HEK293T (cell line): ENCODE results near the gene NEK9.

ENCODE experiments used
- CTCF ChIA-PET: fragments of 350-600 bp; formaldehyde crosslinking; extraction: SDS; loops from one replicate; lab custom pipeline; 2021; ENCODE audit warnings: antibody characterized with exemption, inconsistent platforms; lab: Yijun Ruan, JAX
- POLR2A ChIA-PET: fragments of 350-600 bp; formaldehyde crosslinking; extraction: SDS; loops from one replicate; lab custom pipeline; 2020; ENCODE audit warnings: antibody characterized with exemption, inconsistent platforms; lab: Yijun Ruan, JAX
- DNase-seq: peaks from one replicate; pipeline ENCODE4 v3.0.0; 2012; ENCODE audit warnings: mixed read lengths; ENCODE audit errors: extremely low spot score
- ARNT ChIP-seq: fragments of 450-650 bp; IDR thresholded peaks from 2 replicates; pipeline ENCODE4 v1.6.1; 2017; ENCODE audit warnings: mild to moderate bottlenecking
- BHLHE40 ChIP-seq: fragments of 450-650 bp; IDR thresholded peaks from 2 replicates; pipeline ENCODE4 v1.6.1; 2016; ENCODE audit warnings: mild to moderate bottlenecking, moderate library complexity, borderline replicate concordance
- CTBP1 ChIP-seq: fragments of 450-650 bp; IDR thresholded peaks from 2 replicates; pipeline ENCODE4 v1.6.1; 2016; ENCODE audit warnings: borderline replicate concordance
- ELF4 ChIP-seq: fragments of 450-650 bp; IDR thresholded peaks from 2 replicates; pipeline ENCODE4 v1.6.1; 2017; ENCODE audit warnings: antibody characterized with exemption
- FOXA1 ChIP-seq: fragments of 450-650 bp; IDR thresholded peaks from 2 replicates; pipeline ENCODE4 v1.6.1; 2016; ENCODE audit warnings: mild to moderate bottlenecking
- FOXK2 ChIP-seq: fragments of 450-650 bp; IDR thresholded peaks from 2 replicates; pipeline ENCODE4 v1.6.1; 2016; ENCODE audit warnings: mild to moderate bottlenecking
- FOXM1 ChIP-seq: fragments of 450-650 bp; IDR thresholded peaks from 2 replicates; pipeline ENCODE4 v1.6.1; 2017; ENCODE audit warnings: mild to moderate bottlenecking, borderline replicate concordance
- HDGF ChIP-seq: fragments of 450-650 bp; IDR thresholded peaks from 2 replicates; pipeline ENCODE4 v1.6.1; 2017; ENCODE audit warnings: antibody characterized with exemption, borderline replicate concordance
- L3MBTL2 ChIP-seq: fragments of 450-650 bp; conservative IDR thresholded peaks from 2 replicates; pipeline ENCODE4 v1.6.1; 2016; ENCODE audit warnings: mild to moderate bottlenecking
- LEF1 ChIP-seq: fragments of 450-650 bp; IDR thresholded peaks from 2 replicates; pipeline ENCODE4 v1.6.1; 2017; ENCODE audit warnings: mild to moderate bottlenecking, borderline replicate concordance
- NFRKB ChIP-seq: fragments of 450-650 bp; IDR thresholded peaks from 2 replicates; pipeline ENCODE4 v1.6.1; 2016; ENCODE audit warnings: mild to moderate bottlenecking, moderate library complexity
- PKNOX1 ChIP-seq: fragments of 450-650 bp; IDR thresholded peaks from 2 replicates; pipeline ENCODE4 v1.6.1; 2016
- SP1 ChIP-seq: fragments of 450-650 bp; IDR thresholded peaks from 2 replicates; pipeline ENCODE4 v1.6.1; 2017
- SUZ12 ChIP-seq: fragments of 450-650 bp; IDR thresholded peaks from 2 replicates; pipeline ENCODE4 v1.6.1; 2016; ENCODE audit warnings: mild to moderate bottlenecking
- TARDBP ChIP-seq: fragments of 450-650 bp; IDR thresholded peaks from 2 replicates; pipeline ENCODE4 v1.6.1; 2016
- ZNF384 ChIP-seq: fragments of 450-650 bp; IDR thresholded peaks from 2 replicates; pipeline ENCODE4 v1.6.1; 2016

The NEK9 gene

GRCh38 chr14:75121552-75121951 is 5.3 kb downstream of the NEK9 start:
- CTCF ChIA-PET = interaction anchor here (0.7 kb wide), 1 partner anchor 216 kb away, joined by 3 read pairs; no protein-coding TSS in a partner anchor
- POLR2A ChIA-PET = no interaction called here
- no peak for DNase-seq
- TF ChIP-seq BHLHE40 (no peak), FOXM1 (no peak), NFRKB (no peak), SUZ12 (no peak), HDGF (no peak), ELF4 (no peak), FOXK2 (no peak), TARDBP (no peak), LEF1 (no peak), PKNOX1 (no peak), ZNF384 (no peak), SP1 (no peak), CTBP1 (no peak), L3MBTL2 (no peak), FOXA1 (no peak), ARNT (no peak)

GRCh38 chr14:75120541-75121291 is 6.1 kb downstream of the NEK9 start:
- ChIA-PET CTCF (interaction anchor here (0.5 kb wide), 1 partner anchor 182 kb away, joined by 3 read pairs; no protein-coding TSS in a partner anchor), POLR2A (no interaction called here)
- DNase-seq = no peak
- no peak for TF ChIP-seq PKNOX1
- no peak for TF ChIP-seq ARNT
- TF ChIP-seq NFRKB = no peak
- no peak for TF ChIP-seq SP1
- no peak for TF ChIP-seq BHLHE40
- no peak for TF ChIP-seq ZNF384
- TF ChIP-seq LEF1 = no peak
- TF ChIP-seq ELF4 = no peak
- TF ChIP-seq HDGF = no peak
- no peak for TF ChIP-seq FOXA1
- no peak for TF ChIP-seq SUZ12
- TF ChIP-seq FOXK2 = no peak
- no peak for TF ChIP-seq CTBP1
- TF ChIP-seq L3MBTL2 = no peak
- no peak for TF ChIP-seq FOXM1

GRCh38 chr14:75119056-75119455 is 7.8 kb downstream of the NEK9 start:
- DNase-seq = no peak
- TF ChIP-seq CTBP1 (no peak), SUZ12 (no peak), TARDBP (no peak), SP1 (no peak), NFRKB (no peak), HDGF (no peak), LEF1 (no peak), BHLHE40 (no peak)
- ChIA-PET CTCF (no interaction called here), POLR2A (no interaction called here)

- CTCF ChIA-PET = no interaction called here
- TF ChIP-seq LEF1 (no peak), L3MBTL2 (no peak), PKNOX1 (no peak), BHLHE40 (no peak), TARDBP (no peak)
Observed at GRCh38 chr14:75113932-75114539, 12.8 kb downstream of the NEK9 start.

GRCh38 chr14:75109877-75110276 is 17.0 kb downstream of the NEK9 start:
- DNase-seq = no peak
- ChIA-PET POLR2A (interaction anchor here (0.7 kb wide), 1 partner anchor 16 kb away, joined by 3 read pairs; no protein-coding TSS in a partner anchor), CTCF (interaction anchor here (0.9 kb wide), 1 partner anchor 189 kb away, joined by 3 read pairs; no protein-coding TSS in a partner anchor)
- TF ChIP-seq CTBP1 (no peak), BHLHE40 (no peak), FOXA1 (no peak), SP1 (no peak), PKNOX1 (no peak), SUZ12 (no peak), L3MBTL2 (no peak), NFRKB (no peak), ARNT (no peak), ZNF384 (no peak), ELF4 (no peak), FOXK2 (no peak), FOXM1 (no peak), HDGF (no peak), TARDBP (no peak), LEF1 (no peak)

More at GRCh38 chr14:75113932-75114539, 12.8 kb downstream of the NEK9 start:
- POLR2A ChIA-PET = no interaction called here
- no peak for DNase-seq
